Trophoblast cell (in vitro differentiated cells and primary cell): Measurements from ENCODE around the gene ADCY2.

Source experiments
- DNase-seq, 2 donors: peaks; one replicate each; pipeline ENCODE4 v3.0.0-alpha.2; 2016
- H2AFZ ChIP-seq: 2 replicates; pipeline ENCODE4 v1.6.1; 2013; ENCODE audit warnings: low read length, moderate library complexity, mild to moderate bottlenecking; ENCODE audit not compliant: insufficient read depth, poor library complexity
- H2AK5ac ChIP-seq: 2 replicates; pipeline ENCODE4 v1.6.1; 2013; ENCODE audit warnings: mild to moderate bottlenecking, low read length
- H2BK120ac ChIP-seq: 2 replicates; pipeline ENCODE4 v1.6.1; 2013; ENCODE audit warnings: low read length, mild to moderate bottlenecking, moderate library complexity; ENCODE audit not compliant: insufficient read depth, poor library complexity
- H2BK12ac ChIP-seq: 2 replicates; pipeline ENCODE4 v1.6.1; 2013; ENCODE audit warnings: mild to moderate bottlenecking, low read length, moderate library complexity
- H2BK5ac ChIP-seq: 2 replicates; pipeline ENCODE4 v1.6.1; 2013; ENCODE audit warnings: low read length, low read depth, moderate library complexity, mild to moderate bottlenecking; ENCODE audit not compliant: poor library complexity
- H3K14ac ChIP-seq: 2 replicates; pipeline ENCODE4 v1.6.1; 2013; ENCODE audit warnings: mild to moderate bottlenecking, low read length
- H3K18ac ChIP-seq: 2 replicates; pipeline ENCODE4 v1.6.1; 2013; ENCODE audit warnings: mild to moderate bottlenecking, low read length
- H3K23ac ChIP-seq: 2 replicates; pipeline ENCODE4 v1.6.1; 2013; ENCODE audit warnings: low read length
- H3K27ac ChIP-seq: 2 replicates; pipeline ENCODE4 v1.5.1; 2013; ENCODE audit warnings: low read depth, mild to moderate bottlenecking, inconsistent platforms, low read length, moderate library complexity
- H3K27me3 ChIP-seq: 2 replicates; pipeline ENCODE4 v1.6.1; 2013; ENCODE audit warnings: inconsistent platforms, mild to moderate bottlenecking, low read length, moderate library complexity; ENCODE audit not compliant: insufficient read depth
- H3K36me3 ChIP-seq, 2 experiments: 1 replicate in 1 of 2; 2 replicates in 1 of 2; pipeline ENCODE4 v1.6.1; 2013; ENCODE audit warnings: low read length in 2 of 2, mild to moderate bottlenecking in 2 of 2, moderate library complexity in 1 of 2; ENCODE audit not compliant: insufficient read depth in 2 of 2, control insufficient read depth in 1 of 2
- H3K4ac ChIP-seq: 2 replicates; pipeline ENCODE4 v1.6.1; 2013; ENCODE audit warnings: low read depth, mild to moderate bottlenecking, low read length, moderate library complexity
- H3K4me1 ChIP-seq, 2 experiments: 1 replicate in 1 of 2; 2 replicates in 1 of 2; pipeline ENCODE4 v1.6.1; 2013; ENCODE audit warnings: low read length in 2 of 2, mild to moderate bottlenecking in 2 of 2, moderate library complexity in 1 of 2; ENCODE audit not compliant: insufficient read depth in 2 of 2, control insufficient read depth in 1 of 2
- H3K4me2 ChIP-seq: 2 replicates; pipeline ENCODE4 v1.6.1; 2013; ENCODE audit warnings: inconsistent platforms, mild to moderate bottlenecking, low read length, moderate library complexity
- H3K4me3 ChIP-seq: 2 replicates; pipeline ENCODE4 v1.5.1; 2013; ENCODE audit warnings: mild to moderate bottlenecking, low read depth, low read length, inconsistent platforms
- H3K79me1 ChIP-seq: one replicate; pipeline ENCODE4 v1.6.1; 2013; ENCODE audit warnings: low read length
- H3K79me2 ChIP-seq: 2 replicates; pipeline ENCODE4 v1.6.1; 2013; ENCODE audit warnings: low read length, mild to moderate bottlenecking; ENCODE audit not compliant: control insufficient read depth, insufficient read depth, poor library complexity
- H3K9ac ChIP-seq: 2 replicates; pipeline ENCODE4 v1.6.1; 2013; ENCODE audit warnings: mild to moderate bottlenecking, low read length
- H3K9me3 ChIP-seq: 2 replicates; pipeline ENCODE4 v1.6.1; 2013; ENCODE audit warnings: low read depth, mild to moderate bottlenecking, control low read depth, inconsistent platforms, low read length; ENCODE audit not compliant: insufficient read depth
- H4K12ac ChIP-seq: 2 replicates; pipeline ENCODE4 v1.6.1; 2013; ENCODE audit warnings: low read depth, mild to moderate bottlenecking, low read length, moderate library complexity
- H4K8ac ChIP-seq: 2 replicates; pipeline ENCODE4 v1.6.1; 2013; ENCODE audit warnings: low read depth, mild to moderate bottlenecking, low read length, moderate library complexity
- H4K91ac ChIP-seq: one replicate; pipeline ENCODE4 v1.6.1; 2013; ENCODE audit warnings: low read depth, mild to moderate bottlenecking, low read length, moderate library complexity
- WGBS: extraction: QIAGEN DNeasy Blood & Tissue Kit; methylation state at CpG from one replicate; pipeline ENCODE4 v1.1.7; 2013; ENCODE audit warnings: missing lambda C conversion rate; ENCODE audit not compliant: insufficient read length, insufficient coverage; ENCODE audit errors: extremely low coverage; 5-methylcytosine and 5-hydroxymethylcytosine counted together

Gene ADCY2

DNA sequence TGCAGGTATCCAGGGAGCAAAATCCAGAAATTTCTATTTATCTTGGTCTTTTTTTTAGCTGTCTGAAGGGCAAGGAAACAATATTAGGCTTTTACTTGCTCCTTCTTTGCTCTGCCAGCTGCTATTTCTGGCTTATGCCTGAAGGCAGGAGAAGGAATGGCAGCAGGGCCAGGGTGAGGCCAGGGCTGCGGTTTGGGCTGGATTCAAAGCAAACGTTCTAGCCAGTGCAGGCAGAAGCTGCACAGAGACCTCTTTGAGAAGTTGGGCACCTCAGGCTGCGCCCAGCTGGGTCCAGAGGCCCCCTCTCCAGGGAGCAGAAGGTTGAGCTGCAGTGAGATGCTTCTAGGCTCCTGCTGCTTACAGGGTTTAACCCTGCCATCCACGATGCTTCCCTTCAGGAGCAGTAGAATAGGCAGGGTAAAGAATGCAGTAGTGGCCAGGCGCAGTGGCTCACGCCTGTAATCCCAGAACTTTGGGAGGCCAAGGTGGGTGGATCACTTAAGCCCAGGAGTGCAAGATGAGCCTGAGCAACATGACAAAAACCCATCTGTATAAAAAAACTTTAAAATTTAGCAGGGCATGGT, 201.2 kb downstream of the ADCY2 start:
- Histone ChIP-seq H2BK12ac (no peak overlapping the region), H3K36me3 (no peaks in the 10 kb centered on the region), H2BK120ac (no peak overlapping the region), H3K27me3 (no peaks in the 10 kb centered on the region), H3K14ac (no peak overlapping the region), H3K4me2 (no peak overlapping the region), H3K4me1 (no peaks in the 10 kb centered on the region), H3K9ac (no peak overlapping the region), H3K23ac (no peak overlapping the region), H3K9me3 (peaks cover 5% of the 10 kb centered on the region), H3K4ac (no peak overlapping the region), H4K91ac (no peak overlapping the region), H2AK5ac (no peak overlapping the region), H2BK5ac (no peak overlapping the region), H4K12ac (no peak overlapping the region), H3K4me3 (no peak overlapping the region), H4K8ac (no peak overlapping the region), H2AFZ (no peak overlapping the region), H3K18ac (no peak overlapping the region), H3K79me2 (no peaks in the 10 kb centered on the region), H3K79me1 (no peaks in the 10 kb centered on the region), H3K27ac (no peak overlapping the region)
- DNase-seq = no peak
- no CpG with 5 or more reads among the region's 6 CpGs for WGBS

DNA sequence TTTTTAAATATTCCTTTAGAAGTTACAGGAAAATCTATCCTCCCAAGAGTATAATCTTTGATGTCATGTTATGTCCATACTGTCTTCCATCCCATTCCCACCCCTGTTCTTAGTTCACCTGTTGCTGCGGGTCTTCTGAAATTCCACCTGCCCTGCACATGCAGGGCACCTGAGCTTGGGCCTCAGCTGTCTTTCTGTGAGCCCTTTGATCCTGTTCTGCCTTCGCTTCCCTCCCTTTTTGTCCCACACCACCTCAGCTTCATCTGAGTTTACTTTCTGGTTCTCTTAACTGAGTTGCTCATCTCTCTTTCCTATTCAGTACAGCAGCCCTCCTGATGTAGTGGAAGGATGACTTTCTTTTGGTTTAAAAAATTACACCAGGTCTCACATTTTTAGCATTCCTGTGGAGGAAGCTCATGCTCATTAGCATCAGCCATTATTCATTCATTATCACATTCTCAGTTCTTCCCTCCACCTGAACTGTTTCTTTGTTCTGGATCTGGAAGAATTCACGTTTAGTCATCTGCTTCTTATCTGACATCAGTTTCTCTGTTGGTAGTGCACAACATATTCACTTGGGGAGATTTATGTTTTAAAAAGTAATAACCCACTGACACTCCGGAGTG, 211.0 kb downstream of the ADCY2 start:
- H3K79me2 ChIP-seq = no peaks in the 10 kb centered on the region
- no CpG with 5 or more reads among the region's 4 CpGs for WGBS
- no peak overlapping the region for H3K23ac ChIP-seq
- no peak overlapping the region for H3K18ac ChIP-seq
- no peak overlapping the region for H2AK5ac ChIP-seq
- no peaks in the 10 kb centered on the region for H3K27me3 ChIP-seq
- no peak overlapping the region for H2AFZ ChIP-seq
- no peak overlapping the region for H3K4me2 ChIP-seq
- H3K4me1 ChIP-seq = peaks cover 0 to 2% of the 10 kb centered on the region in 2 experiments
- peaks cover 3% of the 10 kb centered on the region for H3K9me3 ChIP-seq
- H4K8ac ChIP-seq = no peak overlapping the region
- no peak overlapping the region for H3K4me3 ChIP-seq
- no peak overlapping the region for H3K4ac ChIP-seq
- H2BK12ac ChIP-seq = no peak overlapping the region
- H3K14ac ChIP-seq = no peak overlapping the region
- no peak overlapping the region for H3K9ac ChIP-seq
- peak in 1 of 2 donors; percentile 4 for DNase-seq
- no peak overlapping the region for H3K27ac ChIP-seq
- no peaks in the 10 kb centered on the region for H3K79me1 ChIP-seq
- H3K36me3 ChIP-seq = no peaks in the 10 kb centered on the region
- H2BK5ac ChIP-seq = no peak overlapping the region
- no peak overlapping the region for H4K91ac ChIP-seq
- no peak overlapping the region for H4K12ac ChIP-seq
- H2BK120ac ChIP-seq = no peak overlapping the region

DNA sequence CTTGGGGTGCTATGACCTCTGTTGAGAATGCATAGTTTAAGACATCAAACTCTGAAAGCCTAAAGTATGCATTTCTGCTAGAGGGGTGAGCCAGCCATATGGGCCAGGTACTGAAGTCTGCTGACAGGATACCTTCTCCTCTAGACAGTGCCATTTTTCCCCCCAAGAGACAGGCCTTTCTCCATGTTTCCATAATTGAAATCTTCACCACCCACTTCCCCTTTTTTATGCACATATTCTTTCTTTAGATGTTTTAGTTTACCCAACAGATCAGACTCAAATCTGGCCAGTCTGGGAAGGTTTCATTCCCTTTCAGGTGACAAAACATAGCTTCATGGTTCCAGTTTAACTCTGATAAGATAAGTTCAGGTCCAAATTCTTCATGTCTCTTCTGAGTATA, 212.8 kb downstream of the ADCY2 start:
- Histone ChIP-seq H3K9me3 (no peaks in the 10 kb centered on the region), H2BK5ac (no peak overlapping the region), H2BK12ac (no peak overlapping the region), H3K79me2 (no peaks in the 10 kb centered on the region), H3K36me3 (no peaks in the 10 kb centered on the region), H3K4me1 (peaks cover 0 to 2% of the 10 kb centered on the region in 2 experiments), H3K4me3 (no peak overlapping the region), H3K23ac (no peak overlapping the region), H2BK120ac (no peak overlapping the region), H3K4ac (no peak overlapping the region), H2AK5ac (no peak overlapping the region), H4K91ac (no peak overlapping the region), H3K9ac (no peak overlapping the region), H3K14ac (no peak overlapping the region), H4K8ac (no peak overlapping the region), H4K12ac (no peak overlapping the region), H3K27me3 (no peaks in the 10 kb centered on the region), H3K79me1 (no peaks in the 10 kb centered on the region), H3K4me2 (no peak overlapping the region), H3K27ac (no peak overlapping the region), H2AFZ (no peak overlapping the region), H3K18ac (no peak overlapping the region)
- no peak for DNase-seq

DNA sequence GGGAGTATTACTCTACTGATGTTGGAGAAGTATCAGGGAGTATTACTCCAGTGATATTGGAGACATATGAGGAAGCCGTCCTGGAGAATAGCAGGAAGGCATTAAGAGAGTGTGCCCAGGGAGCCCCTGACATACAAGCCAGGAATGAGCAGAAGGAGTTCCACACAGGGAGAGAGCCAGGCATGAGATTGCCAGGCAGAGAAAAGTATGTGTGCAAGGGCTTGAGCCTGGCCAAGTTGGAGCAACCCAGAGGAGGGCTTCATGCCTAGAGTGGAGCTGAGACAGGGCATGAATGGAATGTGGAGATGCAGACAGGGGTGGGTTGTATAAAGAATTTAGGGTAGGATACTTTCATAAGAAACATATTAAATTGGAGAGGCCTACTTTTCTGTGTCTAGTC, 213.8 kb downstream of the ADCY2 start:
- Histone ChIP-seq H3K18ac (no peak overlapping the region), H3K4me3 (no peak overlapping the region), H3K14ac (no peak overlapping the region), H4K8ac (no peak overlapping the region), H3K9ac (no peak overlapping the region), H3K27me3 (no peaks in the 10 kb centered on the region), H4K91ac (no peak overlapping the region), H3K4me1 (peaks cover 0 to 2% of the 10 kb centered on the region in 2 experiments), H3K4me2 (no peak overlapping the region), H3K36me3 (no peaks in the 10 kb centered on the region), H3K4ac (no peak overlapping the region), H2BK120ac (no peak overlapping the region), H3K9me3 (no peaks in the 10 kb centered on the region), H3K27ac (no peak overlapping the region), H2BK5ac (no peak overlapping the region), H3K79me2 (no peaks in the 10 kb centered on the region), H2BK12ac (no peak overlapping the region), H3K23ac (no peak overlapping the region), H2AFZ (no peak overlapping the region), H3K79me1 (no peaks in the 10 kb centered on the region), H2AK5ac (no peak overlapping the region), H4K12ac (no peak overlapping the region)
- DNase-seq = no peak
- WGBS = no CpG with 5 or more reads among the region's 1 CpG
